Measurements from ENCODE around the gene PTAFR.

- TF ChIP-seq POLR2A (IDR thresholded peaks at IDR 0.05; ENCODE audit: low read depth, low read length): no peak
- no peak for TF ChIP-seq CTCF (conservative IDR thresholded peaks at IDR 0.05; ENCODE audit: low read depth, low read length)
- TF ChIP-seq MAZ (IDR thresholded peaks at IDR 0.05; ENCODE audit: borderline replicate concordance, low read depth, low read length): no peak
- TF ChIP-seq USF2 (IDR thresholded peaks at IDR 0.05; ENCODE audit: low read depth, low read length): no peak
- no peak for TF ChIP-seq ELK1 (IDR thresholded peaks at IDR 0.05; ENCODE audit: borderline replicate concordance, low read depth, low read length)
- no peak for TF ChIP-seq RFX5 (IDR thresholded peaks at IDR 0.05; ENCODE audit: low read depth, low read length)
- TF ChIP-seq BHLHE40 (IDR thresholded peaks at IDR 0.05; ENCODE audit: low read depth, low read length): no peak
- no peak for TF ChIP-seq SMC3 (IDR thresholded peaks at IDR 0.05; ENCODE audit: low read depth, low read length)
- TF ChIP-seq MXI1 (IDR thresholded peaks at IDR 0.05; ENCODE audit: borderline replicate concordance, low read depth, low read length): no peak
- TF ChIP-seq MAFK (IDR thresholded peaks at IDR 0.05; ENCODE audit: low read depth, low read length): no peak
- no peak for TF ChIP-seq NFE2L2 (IDR thresholded peaks at IDR 0.05; ENCODE audit: low read depth, low read length)
- peak; percentile 86 for TF ChIP-seq CEBPB (IDR thresholded peaks at IDR 0.05; ENCODE audit: low read depth, low read length)
These were observed 61.2 kb downstream of the PTAFR start for GRCh38 chr1:28115267-28115666.
